ENCODE data around the gene SLC2A4. TPM values are rescaled to one million over a fixed set of nuclear protein-coding genes. Genes with fewer than 3 reads are reported as not detected.

The SLC2A4 gene
- total RNA-seq, 1 donor from 2014 or later: 0.42 TPM

- no peaks in the 10 kb centered on the region for H3K36me3 Mint-ChIP-seq (ENCODE audit: unreplicated experiment)
- no peak for TF ChIP-seq CTCF (IDR thresholded peaks at IDR 0.05; ENCODE audit: partially characterized antibody, unreplicated experiment)
- peaks cover 25% of the 10 kb centered on the region for H3K27me3 Mint-ChIP-seq (ENCODE audit: unreplicated experiment)
- no peaks in the 10 kb centered on the region for H3K4me1 Mint-ChIP-seq (ENCODE audit: low read depth, unreplicated experiment)
- H3K4me3 Mint-ChIP-seq (ENCODE audit: unreplicated experiment): peak within 1 kb of the TSS; percentile 72
- DNase-seq: peak; percentile 83
- peak within 1 kb of the TSS; percentile 68 for H3K27ac Mint-ChIP-seq (ENCODE audit: unreplicated experiment)
- peaks cover 8% of the 10 kb centered on the region for H3K9me3 Mint-ChIP-seq (ENCODE audit: unreplicated experiment)
Observed at GRCh38 chr17:7294614-7295153, 13.2 kb downstream of the SLC2A4 start, which contains the start of gene YBX2. TSS of gene YBX2 (minus strand) at chr17:7294639. CDS start at chr17:7294500, 139 bp downstream.

- Mint-ChIP-seq H3K4me3 (ENCODE audit: unreplicated experiment) (peak overlapping the region; percentile 72), H3K36me3 (ENCODE audit: unreplicated experiment) (no peaks in the 10 kb centered on the region), H3K27me3 (ENCODE audit: unreplicated experiment) (peaks cover 27% of the 10 kb centered on the region), H3K4me1 (ENCODE audit: low read depth, unreplicated experiment) (no peaks in the 10 kb centered on the region), H3K9me3 (ENCODE audit: unreplicated experiment) (peaks cover 8% of the 10 kb centered on the region), H3K27ac (ENCODE audit: unreplicated experiment) (peak overlapping the region; percentile 28)
- no peak for DNase-seq
- TF ChIP-seq CTCF (IDR thresholded peaks at IDR 0.05; ENCODE audit: partially characterized antibody, unreplicated experiment): no peak
Observed at GRCh38 chr17:7295230-7296180, 14.0 kb downstream of the SLC2A4 start.

- peak overlapping the region; percentile 28 for H3K27ac Mint-ChIP-seq (ENCODE audit: unreplicated experiment)
- H3K9me3 Mint-ChIP-seq (ENCODE audit: unreplicated experiment): peaks cover 8% of the 10 kb centered on the region
- TF ChIP-seq CTCF (IDR thresholded peaks at IDR 0.05; ENCODE audit: partially characterized antibody, unreplicated experiment): peak; percentile 95
- peaks cover 22% of the 10 kb centered on the region for H3K27me3 Mint-ChIP-seq (ENCODE audit: unreplicated experiment)
- H3K4me3 Mint-ChIP-seq (ENCODE audit: unreplicated experiment): peak overlapping the region; percentile 55
- H3K4me1 Mint-ChIP-seq (ENCODE audit: low read depth, unreplicated experiment): no peaks in the 10 kb centered on the region
- peak; percentile 93 for DNase-seq
- no peaks in the 10 kb centered on the region for H3K36me3 Mint-ChIP-seq (ENCODE audit: unreplicated experiment)
Observed at GRCh38 chr17:7296189-7296861, 14.8 kb downstream of the SLC2A4 start.

GRCh38 chr17:7304179-7304578, 22.7 kb downstream of the SLC2A4 start:
- peaks cover 13% of the 10 kb centered on the region for H3K27me3 Mint-ChIP-seq (ENCODE audit: unreplicated experiment)
- peaks cover 3% of the 10 kb centered on the region for H3K36me3 Mint-ChIP-seq (ENCODE audit: unreplicated experiment)
- peaks cover 1% of the 10 kb centered on the region for H3K4me1 Mint-ChIP-seq (ENCODE audit: low read depth, unreplicated experiment)
- TF ChIP-seq CTCF (IDR thresholded peaks at IDR 0.05; ENCODE audit: partially characterized antibody, unreplicated experiment): no peak
- no peak overlapping the region for H3K27ac Mint-ChIP-seq (ENCODE audit: unreplicated experiment)
- DNase-seq: no peak
- H3K4me3 Mint-ChIP-seq (ENCODE audit: unreplicated experiment): no peak overlapping the region
- H3K9me3 Mint-ChIP-seq (ENCODE audit: unreplicated experiment): peaks cover 12% of the 10 kb centered on the region

All from glutamatergic neuron (in vitro differentiated cells).